Measurements from ENCODE around the gene ELMO1.

The ELMO1 gene

GRCh38 chr7:36967387-36967786, 481.3 kb downstream of the ELMO1 start:
- peak; percentile 82 for TF ChIP-seq CTCF (IDR thresholded peaks at IDR 0.05; ENCODE audit: poor library complexity, severe bottlenecking)

GRCh38 chr7:36966636-36967035, 482.0 kb downstream of the ELMO1 start:
- no peak for TF ChIP-seq CTCF (IDR thresholded peaks at IDR 0.05; ENCODE audit: poor library complexity, severe bottlenecking)
- H3K36me3 ChIP-seq (ENCODE audit: low read depth) = no peaks in the 10 kb centered on the region
- no peak for ATAC-seq (ENCODE audit: low read depth)
- no peak overlapping the region for H3K4me3 ChIP-seq (ENCODE audit: severe bottlenecking)
- no peaks in the 10 kb centered on the region for H3K4me1 ChIP-seq (ENCODE audit: insufficient read depth, poor library complexity, severe bottlenecking)
- H3K9me3 ChIP-seq (ENCODE audit: severe bottlenecking) = no peaks in the 10 kb centered on the region
- no peak overlapping the region for H3K27ac ChIP-seq (ENCODE audit: poor library complexity, severe bottlenecking)
- no peak for DNase-seq (ENCODE audit: low spot score)
- no peaks in the 10 kb centered on the region for H3K27me3 ChIP-seq (ENCODE audit: insufficient read depth, poor library complexity, severe bottlenecking)

More at GRCh38 chr7:36967387-36967786, 481.3 kb downstream of the ELMO1 start:
- no peaks in the 10 kb centered on the region for H3K27me3 ChIP-seq (ENCODE audit: insufficient read depth, poor library complexity, severe bottlenecking)
- no peaks in the 10 kb centered on the region for H3K4me1 ChIP-seq (ENCODE audit: insufficient read depth, poor library complexity, severe bottlenecking)
- H3K36me3 ChIP-seq (ENCODE audit: low read depth) = no peaks in the 10 kb centered on the region
- no peak for DNase-seq (ENCODE audit: low spot score)
- no peak overlapping the region for H3K27ac ChIP-seq (ENCODE audit: poor library complexity, severe bottlenecking)
- peak; percentile 95 for ATAC-seq (ENCODE audit: low read depth)
- no peaks in the 10 kb centered on the region for H3K9me3 ChIP-seq (ENCODE audit: severe bottlenecking)
- no peak overlapping the region for H3K4me3 ChIP-seq (ENCODE audit: severe bottlenecking)

GRCh38 chr7:36966039-36966438, 482.6 kb downstream of the ELMO1 start:
- no peak for DNase-seq (ENCODE audit: low spot score)
- no peak for TF ChIP-seq CTCF (IDR thresholded peaks at IDR 0.05; ENCODE audit: poor library complexity, severe bottlenecking)
- H3K27ac ChIP-seq (ENCODE audit: poor library complexity, severe bottlenecking) = no peak overlapping the region

GRCh38 chr7:36965625-36966024, 483.0 kb downstream of the ELMO1 start:
- no peaks in the 10 kb centered on the region for H3K36me3 ChIP-seq (ENCODE audit: low read depth)
- TF ChIP-seq CTCF (IDR thresholded peaks at IDR 0.05; ENCODE audit: poor library complexity, severe bottlenecking) = no peak
- no peak for ATAC-seq (ENCODE audit: low read depth)

More at GRCh38 chr7:36966039-36966438, 482.6 kb downstream of the ELMO1 start:
- Histone ChIP-seq H3K4me1 (ENCODE audit: insufficient read depth, poor library complexity, severe bottlenecking) (no peaks in the 10 kb centered on the region), H3K9me3 (ENCODE audit: severe bottlenecking) (no peaks in the 10 kb centered on the region), H3K4me3 (ENCODE audit: severe bottlenecking) (no peak overlapping the region), H3K36me3 (ENCODE audit: low read depth) (no peaks in the 10 kb centered on the region), H3K27me3 (ENCODE audit: insufficient read depth, poor library complexity, severe bottlenecking) (no peaks in the 10 kb centered on the region)
- no peak for ATAC-seq (ENCODE audit: low read depth)

GRCh38 chr7:36964297-36964696, 484.4 kb downstream of the ELMO1 start:
- H3K27me3 ChIP-seq (ENCODE audit: insufficient read depth, poor library complexity, severe bottlenecking) = no peaks in the 10 kb centered on the region
- H3K4me1 ChIP-seq (ENCODE audit: insufficient read depth, poor library complexity, severe bottlenecking) = no peaks in the 10 kb centered on the region
- no peak for TF ChIP-seq CTCF (IDR thresholded peaks at IDR 0.05; ENCODE audit: poor library complexity, severe bottlenecking)
- DNase-seq (ENCODE audit: low spot score) (no peak), ATAC-seq (ENCODE audit: low read depth) (no peak)
- H3K27ac ChIP-seq (ENCODE audit: poor library complexity, severe bottlenecking) = no peak overlapping the region
- no peak overlapping the region for H3K4me3 ChIP-seq (ENCODE audit: severe bottlenecking)
- H3K36me3 ChIP-seq (ENCODE audit: low read depth) = no peaks in the 10 kb centered on the region
- H3K9me3 ChIP-seq (ENCODE audit: severe bottlenecking) = no peaks in the 10 kb centered on the region

More at GRCh38 chr7:36965625-36966024, 483.0 kb downstream of the ELMO1 start:
- Histone ChIP-seq H3K4me1 (ENCODE audit: insufficient read depth, poor library complexity, severe bottlenecking) (no peaks in the 10 kb centered on the region), H3K9me3 (ENCODE audit: severe bottlenecking) (no peaks in the 10 kb centered on the region), H3K4me3 (ENCODE audit: severe bottlenecking) (no peak overlapping the region), H3K27me3 (ENCODE audit: insufficient read depth, poor library complexity, severe bottlenecking) (no peaks in the 10 kb centered on the region), H3K27ac (ENCODE audit: poor library complexity, severe bottlenecking) (no peak overlapping the region)
- DNase-seq (ENCODE audit: low spot score) = no peak

Data from RWPE2 (cell line).